Measurements from ENCODE around the gene SYNDIG1L.

The SYNDIG1L gene

DNA sequence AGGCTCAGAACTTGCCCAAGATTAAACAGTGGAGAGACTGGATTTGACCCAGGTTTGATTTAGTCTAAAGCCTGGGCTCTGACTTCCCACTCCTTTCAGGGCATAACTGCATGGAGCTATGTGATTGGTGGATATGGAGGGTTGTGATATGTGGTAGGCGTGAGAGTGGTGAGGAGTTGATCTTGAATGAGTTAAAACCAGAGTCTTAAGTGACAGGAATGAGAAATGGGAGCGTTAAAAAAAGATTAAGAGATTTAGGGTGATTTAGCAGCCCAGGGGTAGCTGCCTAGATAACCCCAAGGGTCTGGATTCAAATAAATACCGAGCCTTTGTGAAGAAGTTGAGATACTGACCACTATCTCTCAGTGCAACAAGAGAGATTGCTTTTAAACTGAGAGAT is 8.4 kb downstream of the SYNDIG1L start:
- Mint-ChIP-seq H3K27me3 (peaks cover 20% of the 10 kb centered on the region), H3K4me3 (no peak overlapping the region), H3K27ac (no peak overlapping the region), H3K4me1 (ENCODE audit: low read depth) (no peaks in the 10 kb centered on the region), H3K36me3 (no peaks in the 10 kb centered on the region), H3K9me3 (ENCODE audit: low read depth) (no peaks in the 10 kb centered on the region)

DNA sequence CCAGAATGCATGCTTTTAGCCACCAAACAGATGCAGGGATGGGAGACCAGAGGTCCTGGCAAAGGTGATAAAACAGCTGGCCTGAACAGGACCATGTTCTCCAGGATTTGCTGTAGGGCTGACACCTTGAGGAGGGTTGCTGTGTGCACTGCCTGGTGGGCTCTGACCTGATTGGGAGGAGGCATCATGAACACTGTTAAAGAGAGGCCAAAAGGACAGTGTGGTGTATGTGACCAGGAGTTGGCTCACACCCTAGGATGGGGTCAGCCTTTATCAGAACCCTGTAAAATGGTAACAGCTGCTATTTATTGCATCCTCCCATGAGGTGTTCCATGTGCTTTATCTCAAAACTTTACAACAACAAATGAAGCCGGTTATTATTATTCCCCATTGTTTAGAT is 8.8 kb downstream of the SYNDIG1L start:
- H3K9me3 Mint-ChIP-seq (ENCODE audit: low read depth): no peaks in the 10 kb centered on the region
- no peaks in the 10 kb centered on the region for H3K36me3 Mint-ChIP-seq

DNA sequence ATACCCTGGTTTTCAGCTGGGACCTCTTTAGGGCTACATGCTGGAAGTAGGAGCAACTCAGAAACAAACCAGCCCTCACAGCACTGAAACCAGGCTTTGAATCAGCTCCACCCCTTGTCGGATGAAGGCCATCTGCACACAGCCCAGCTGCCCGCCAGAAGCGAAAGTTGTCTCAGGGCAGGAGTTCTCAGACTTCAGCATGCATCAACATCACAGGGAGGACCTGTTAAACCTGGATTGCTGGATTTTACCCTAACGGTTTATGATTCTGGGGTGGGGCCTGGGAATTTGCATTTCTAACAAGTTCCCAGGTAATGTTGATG is 10.9 kb downstream of the SYNDIG1L start:
- no peak overlapping the region for H3K4me3 Mint-ChIP-seq
- no peaks in the 10 kb centered on the region for H3K4me1 Mint-ChIP-seq (ENCODE audit: low read depth)
- no peaks in the 10 kb centered on the region for H3K9me3 Mint-ChIP-seq (ENCODE audit: low read depth)
- H3K27me3 Mint-ChIP-seq: peaks cover 12% of the 10 kb centered on the region
- H3K27ac Mint-ChIP-seq: no peak overlapping the region
- H3K36me3 Mint-ChIP-seq: no peaks in the 10 kb centered on the region

More for the DNA sequence above, 8.8 kb downstream of the SYNDIG1L start:
- Mint-ChIP-seq H3K4me1 (ENCODE audit: low read depth) (no peaks in the 10 kb centered on the region), H3K27me3 (peaks cover 20% of the 10 kb centered on the region), H3K27ac (no peak overlapping the region), H3K4me3 (no peak overlapping the region)

DNA sequence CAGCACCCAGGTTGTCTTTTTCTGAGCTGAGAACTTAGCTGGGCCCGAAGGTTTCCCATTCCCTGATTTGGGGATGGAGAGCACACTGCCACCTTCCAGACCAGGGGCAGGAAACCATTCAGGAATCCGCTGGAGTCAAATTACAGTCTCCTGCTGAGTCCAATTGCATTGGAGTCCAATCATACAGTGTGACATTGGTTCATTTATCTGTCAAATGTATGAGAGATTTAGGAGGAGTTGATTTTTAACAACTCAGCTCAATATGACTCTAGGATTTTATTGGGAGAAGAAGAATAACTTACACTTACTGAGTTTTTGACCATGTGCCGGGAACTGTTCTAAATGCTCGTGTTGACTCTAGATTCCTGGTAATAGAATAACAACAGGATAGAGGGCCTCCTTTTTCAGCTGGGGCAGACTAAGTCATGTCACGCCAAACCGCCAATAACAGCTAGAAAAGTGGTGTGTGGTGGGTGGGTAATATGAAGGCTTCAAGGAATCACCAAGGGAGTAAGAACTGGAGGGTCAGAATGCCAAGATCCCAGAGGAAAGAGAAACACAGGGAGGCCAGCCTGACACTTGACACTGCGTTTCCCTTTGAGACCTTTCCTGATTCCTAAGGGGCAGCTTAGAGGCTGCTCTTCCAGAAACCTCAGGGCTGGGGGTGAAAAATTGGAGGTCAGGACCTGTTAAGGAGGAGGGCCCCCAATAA is 11.5 kb downstream of the SYNDIG1L start:
- no peaks in the 10 kb centered on the region for H3K36me3 Mint-ChIP-seq
- H3K27ac Mint-ChIP-seq: no peak overlapping the region
- peaks cover 12% of the 10 kb centered on the region for H3K27me3 Mint-ChIP-seq
- no peaks in the 10 kb centered on the region for H3K4me1 Mint-ChIP-seq (ENCODE audit: low read depth)
- no peaks in the 10 kb centered on the region for H3K9me3 Mint-ChIP-seq (ENCODE audit: low read depth)
- no peak overlapping the region for H3K4me3 Mint-ChIP-seq

DNA sequence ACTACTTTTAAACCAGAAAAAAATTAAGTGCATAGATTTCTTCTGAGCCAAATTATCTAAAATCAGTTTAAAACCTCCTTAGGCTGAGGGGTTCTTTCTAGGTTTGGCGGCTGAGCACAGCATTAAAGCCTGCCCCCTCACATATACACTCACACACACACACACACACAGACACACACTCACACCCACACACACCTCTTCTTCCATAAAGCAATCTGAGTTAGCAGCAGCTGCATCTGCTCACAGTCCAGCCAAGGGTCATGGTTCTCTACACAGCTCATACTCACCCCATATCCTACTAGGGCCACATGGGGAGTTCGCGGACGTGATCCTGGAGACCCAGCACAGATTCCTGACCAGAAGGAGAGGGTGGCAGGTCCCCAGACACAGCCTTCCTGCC is 12.4 kb downstream of the SYNDIG1L start:
- no peaks in the 10 kb centered on the region for H3K36me3 Mint-ChIP-seq
- H3K27me3 Mint-ChIP-seq: peaks cover 12% of the 10 kb centered on the region
- H3K4me3 Mint-ChIP-seq: no peak overlapping the region
- no peaks in the 10 kb centered on the region for H3K9me3 Mint-ChIP-seq (ENCODE audit: low read depth)
- no peaks in the 10 kb centered on the region for H3K4me1 Mint-ChIP-seq (ENCODE audit: low read depth)
- H3K27ac Mint-ChIP-seq: no peak overlapping the region

DNA sequence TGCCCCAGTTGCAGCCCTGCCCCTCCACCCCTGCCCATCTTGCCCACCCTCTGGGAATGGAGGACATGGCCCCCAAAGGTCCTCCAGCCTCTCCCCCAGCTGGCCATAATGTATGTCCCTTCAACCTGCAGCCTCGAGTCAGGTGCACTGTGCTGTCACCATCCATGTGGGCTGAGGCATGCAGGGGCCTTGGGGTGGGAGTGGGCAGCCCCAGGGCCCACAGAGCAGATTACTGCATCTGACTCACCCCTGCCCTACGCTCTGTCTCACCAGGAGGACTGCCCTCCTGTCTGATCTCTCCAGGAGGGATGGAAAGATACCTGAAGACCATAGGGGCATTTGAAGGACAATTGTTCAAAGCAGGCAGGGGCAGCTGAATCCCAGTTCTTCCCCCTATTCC is 13.3 kb downstream of the SYNDIG1L start:
- Mint-ChIP-seq H3K27me3 (peaks cover 12% of the 10 kb centered on the region), H3K4me3 (no peak overlapping the region), H3K9me3 (ENCODE audit: low read depth) (no peaks in the 10 kb centered on the region), H3K4me1 (ENCODE audit: low read depth) (no peaks in the 10 kb centered on the region), H3K27ac (no peak overlapping the region), H3K36me3 (no peaks in the 10 kb centered on the region)

DNA sequence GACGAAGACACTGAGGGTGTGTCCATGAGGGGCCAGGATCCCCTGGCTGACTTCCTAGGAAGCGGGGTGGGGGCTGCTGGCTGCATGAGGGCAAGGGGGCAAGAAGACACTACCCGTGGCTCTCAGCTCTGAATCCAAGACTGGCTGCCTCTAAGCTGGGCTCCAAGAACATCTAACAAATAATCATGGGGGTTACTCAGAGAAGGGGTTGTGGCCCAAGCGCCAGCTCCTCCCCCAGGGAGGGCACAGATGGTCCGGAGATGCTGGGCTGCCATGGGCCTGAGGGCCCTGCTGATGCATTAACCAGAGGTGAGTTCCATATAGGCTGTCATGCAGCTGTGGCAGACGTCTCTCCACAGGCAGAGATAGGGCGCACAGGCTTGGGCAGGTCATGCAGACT is 14.3 kb downstream of the SYNDIG1L start:
- no peak overlapping the region for H3K4me3 Mint-ChIP-seq
- no peaks in the 10 kb centered on the region for H3K9me3 Mint-ChIP-seq (ENCODE audit: low read depth)
- H3K27me3 Mint-ChIP-seq: peaks cover 10% of the 10 kb centered on the region
- H3K4me1 Mint-ChIP-seq (ENCODE audit: low read depth): no peaks in the 10 kb centered on the region
- H3K36me3 Mint-ChIP-seq: no peaks in the 10 kb centered on the region
- no peak overlapping the region for H3K27ac Mint-ChIP-seq

DNA sequence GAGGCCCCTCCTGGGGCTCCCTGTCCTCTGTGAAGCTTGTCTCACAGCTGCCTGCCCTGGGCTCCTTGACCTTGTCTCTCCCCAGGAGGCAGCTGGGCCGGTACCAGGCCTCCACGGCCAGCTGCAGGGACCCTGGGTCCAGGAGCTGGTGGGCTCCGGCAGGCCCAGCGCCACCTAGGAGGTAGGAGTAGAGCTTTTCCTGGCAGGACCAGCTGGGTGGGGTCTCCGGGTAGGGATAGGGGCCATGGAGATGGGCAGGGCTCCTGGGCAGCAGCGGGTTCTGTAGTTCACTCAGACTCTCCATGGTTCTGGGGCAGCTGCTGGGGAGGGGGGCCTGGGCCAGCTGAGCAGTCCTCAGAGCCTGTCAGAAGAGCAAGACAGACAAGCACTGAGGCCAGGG is 16.6 kb downstream of the SYNDIG1L start:
- Mint-ChIP-seq H3K4me1 (ENCODE audit: low read depth) (no peaks in the 10 kb centered on the region), H3K4me3 (no peak overlapping the region), H3K9me3 (ENCODE audit: low read depth) (no peaks in the 10 kb centered on the region), H3K36me3 (no peaks in the 10 kb centered on the region), H3K27ac (no peak overlapping the region), H3K27me3 (peaks cover 2% of the 10 kb centered on the region)

DNA sequence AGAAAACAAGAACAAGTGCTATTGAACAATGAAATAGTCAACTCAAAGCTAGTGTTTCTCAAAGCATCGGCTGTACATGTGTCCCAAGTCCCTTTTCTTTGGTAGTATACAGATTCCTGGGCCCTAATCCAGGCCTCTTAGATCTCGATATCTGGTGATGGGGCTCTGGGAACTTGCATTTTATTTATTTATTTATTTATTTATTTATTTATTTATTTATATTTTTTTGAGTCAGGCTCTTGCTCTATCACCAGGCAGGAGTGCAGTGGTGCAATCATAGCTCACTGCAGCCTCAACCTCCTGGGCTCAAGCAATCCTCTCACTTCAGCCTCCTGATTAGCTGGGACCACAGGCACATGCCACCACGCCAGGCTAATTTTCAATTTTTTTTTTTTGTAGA is 17.1 kb downstream of the SYNDIG1L start:
- Mint-ChIP-seq H3K4me1 (ENCODE audit: low read depth) (no peaks in the 10 kb centered on the region), H3K4me3 (no peak overlapping the region), H3K27ac (no peak overlapping the region), H3K36me3 (no peaks in the 10 kb centered on the region), H3K9me3 (ENCODE audit: low read depth) (no peaks in the 10 kb centered on the region), H3K27me3 (peaks cover 1% of the 10 kb centered on the region)

DNA sequence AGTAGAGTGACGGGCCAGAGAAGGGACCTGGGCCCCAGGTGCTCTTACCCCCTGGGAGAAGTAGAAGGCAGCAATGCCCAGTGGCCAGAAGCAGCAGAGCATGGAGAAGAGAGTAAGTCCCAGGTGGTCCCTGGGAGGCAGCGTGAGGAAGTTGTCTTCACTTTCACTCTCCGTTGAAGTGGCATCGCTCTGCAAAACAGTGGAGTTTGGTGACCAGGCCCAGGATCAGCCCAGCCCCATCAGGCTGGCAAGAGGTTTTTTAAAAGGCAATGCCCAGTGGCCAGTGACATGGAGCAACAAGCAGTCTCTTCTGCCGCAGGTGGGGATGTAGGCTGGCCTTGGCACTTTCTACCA is 18.2 kb downstream of the SYNDIG1L start:
- Mint-ChIP-seq H3K9me3 (ENCODE audit: low read depth) (no peaks in the 10 kb centered on the region), H3K4me1 (ENCODE audit: low read depth) (peaks cover 2% of the 10 kb centered on the region), H3K27ac (no peak overlapping the region), H3K4me3 (no peak overlapping the region), H3K36me3 (no peaks in the 10 kb centered on the region), H3K27me3 (peaks cover 1% of the 10 kb centered on the region)

DNA sequence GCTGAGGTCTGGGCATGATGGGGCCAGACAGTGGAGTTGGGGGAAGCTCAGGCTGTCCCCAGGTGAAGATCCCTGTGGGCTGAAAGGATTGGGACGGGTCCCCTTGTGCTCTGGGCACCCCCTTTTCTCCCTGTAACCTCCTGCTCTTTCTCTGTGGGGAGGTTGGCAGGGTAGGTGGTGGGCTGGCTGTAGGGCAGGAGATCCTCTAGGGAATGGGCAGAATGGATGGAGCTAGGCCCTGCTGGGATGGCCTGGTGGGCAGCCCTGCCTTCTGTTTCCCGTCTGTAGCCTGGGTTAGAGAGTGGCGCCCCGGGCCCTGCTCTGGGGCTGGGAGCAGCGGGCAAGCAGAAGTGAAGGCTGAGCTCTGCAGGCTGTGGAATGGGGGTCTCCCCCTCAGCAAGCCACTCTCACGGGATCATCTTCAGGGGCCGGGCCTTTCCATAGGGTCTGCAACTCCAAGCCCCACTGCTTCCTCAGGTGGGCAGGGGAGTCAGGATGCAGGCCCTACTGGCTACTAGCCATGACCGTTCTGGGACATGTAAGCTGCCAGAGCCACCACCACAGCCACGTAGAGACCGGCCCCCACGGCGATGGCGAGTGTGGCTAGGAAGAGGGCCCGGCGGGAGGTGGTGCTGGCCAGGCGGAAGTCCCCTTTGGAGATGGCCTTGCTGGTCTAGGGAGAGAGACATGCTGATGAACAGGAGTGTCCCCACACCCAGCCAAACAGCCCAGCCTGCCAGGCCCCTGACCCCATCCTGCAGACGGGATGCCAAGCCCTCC is 18.8 kb downstream of the SYNDIG1L start:
- no peaks in the 10 kb centered on the region for H3K9me3 Mint-ChIP-seq (ENCODE audit: low read depth)
- H3K27me3 Mint-ChIP-seq: peaks cover 1% of the 10 kb centered on the region
- H3K4me1 Mint-ChIP-seq (ENCODE audit: low read depth): peaks cover 5% of the 10 kb centered on the region
- no peak overlapping the region for H3K4me3 Mint-ChIP-seq
- no peak overlapping the region for H3K27ac Mint-ChIP-seq
- H3K36me3 Mint-ChIP-seq: no peaks in the 10 kb centered on the region

DNA sequence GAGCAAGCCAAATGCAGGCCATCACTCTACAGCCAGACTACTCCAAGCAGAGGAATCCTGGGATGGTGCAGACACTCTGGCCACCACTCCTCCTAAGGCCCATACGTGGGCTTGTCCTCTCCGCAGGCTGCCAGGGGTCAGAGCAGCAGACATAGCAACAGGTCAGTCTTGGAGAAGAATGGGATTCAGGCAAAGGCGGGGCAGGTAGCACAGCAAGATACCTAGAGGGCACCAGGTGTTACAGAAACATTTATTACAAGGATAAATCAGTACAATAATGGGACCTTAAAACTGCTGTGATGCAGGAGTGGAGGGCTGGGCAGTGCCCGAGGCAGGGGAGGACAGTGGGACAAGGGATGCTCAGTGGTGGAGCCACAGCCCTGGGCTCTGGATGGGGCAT is 20.3 kb downstream of the SYNDIG1L start:
- H3K36me3 Mint-ChIP-seq: no peaks in the 10 kb centered on the region
- no peaks in the 10 kb centered on the region for H3K27me3 Mint-ChIP-seq
- H3K4me1 Mint-ChIP-seq (ENCODE audit: low read depth): peaks cover 18% of the 10 kb centered on the region
- H3K4me3 Mint-ChIP-seq: no peak overlapping the region
- H3K9me3 Mint-ChIP-seq (ENCODE audit: low read depth): no peaks in the 10 kb centered on the region
- no peak overlapping the region for H3K27ac Mint-ChIP-seq

DNA sequence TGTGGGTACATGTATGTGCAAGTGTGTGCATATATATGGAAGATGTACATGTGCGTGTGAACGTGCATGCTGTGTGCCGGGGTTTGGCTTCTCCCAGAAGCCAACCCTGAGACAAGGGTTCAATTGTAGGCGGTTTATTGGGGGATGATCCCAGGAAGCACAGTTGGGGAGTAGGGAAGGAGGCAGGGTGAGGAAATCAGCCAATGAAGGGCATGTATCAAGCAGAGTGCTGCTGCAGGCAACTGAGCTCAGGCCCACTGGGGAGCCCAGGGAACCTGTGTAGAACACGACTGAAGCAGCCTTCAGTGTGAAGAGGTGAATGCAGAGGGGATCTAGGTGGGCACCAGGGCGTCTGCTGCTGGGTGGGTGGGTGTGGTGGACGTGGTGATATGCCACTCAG is 21.6 kb downstream of the SYNDIG1L start:
- Mint-ChIP-seq H3K9me3 (ENCODE audit: low read depth) (no peaks in the 10 kb centered on the region), H3K36me3 (no peaks in the 10 kb centered on the region), H3K27me3 (no peaks in the 10 kb centered on the region), H3K4me1 (ENCODE audit: low read depth) (peaks cover 23% of the 10 kb centered on the region), H3K4me3 (no peak overlapping the region), H3K27ac (no peak overlapping the region)

DNA sequence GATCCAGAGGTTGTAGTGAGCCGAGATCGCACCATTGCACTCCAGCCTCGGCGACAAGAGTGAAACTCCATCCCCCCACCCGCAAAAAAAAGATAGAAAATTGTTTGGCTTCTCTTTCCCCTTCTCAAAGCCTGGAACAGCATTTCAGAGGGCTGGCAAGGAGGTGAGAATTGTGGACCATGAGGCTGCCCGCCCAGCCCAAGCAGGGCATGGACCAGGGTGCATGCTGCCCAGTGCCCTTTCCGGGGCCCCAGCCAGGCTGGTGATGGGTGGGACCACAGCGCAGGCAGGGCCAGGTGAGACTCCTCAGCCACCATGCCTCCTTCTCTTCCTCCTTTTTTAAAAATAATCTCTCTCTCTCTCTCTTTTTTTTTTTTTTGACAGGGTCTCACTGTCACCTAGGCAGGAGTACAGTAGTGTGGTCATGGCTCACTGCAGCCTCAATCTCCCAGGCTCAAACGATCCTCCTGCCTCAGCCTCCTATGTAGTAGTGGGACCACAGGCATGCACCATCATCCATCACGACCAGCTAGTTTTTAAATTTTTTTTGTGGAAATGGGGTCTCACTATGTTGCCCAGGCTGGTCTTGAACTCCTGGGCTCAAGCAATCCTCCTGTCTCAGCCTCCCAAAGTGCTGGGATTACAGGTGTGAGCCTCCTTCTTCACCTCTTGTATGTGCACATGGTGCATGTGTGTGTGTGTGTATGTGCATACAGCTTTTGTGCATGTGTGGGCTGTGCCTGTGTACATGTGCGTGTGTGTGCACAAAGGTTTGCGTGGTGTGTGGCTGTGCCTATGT is 22.2 kb downstream of the SYNDIG1L start:
- H3K27ac Mint-ChIP-seq: no peak overlapping the region
- H3K36me3 Mint-ChIP-seq: no peaks in the 10 kb centered on the region
- no peaks in the 10 kb centered on the region for H3K27me3 Mint-ChIP-seq
- H3K4me3 Mint-ChIP-seq: no peak overlapping the region
- H3K4me1 Mint-ChIP-seq (ENCODE audit: low read depth): peaks cover 23% of the 10 kb centered on the region
- H3K9me3 Mint-ChIP-seq (ENCODE audit: low read depth): no peaks in the 10 kb centered on the region
